KOPT-K1 (cell line): ENCODE results near the gene S1PR1.
A peak's percentile ranks its signal among the peaks of the same experiment; 100 is the strongest.
"Not testable (repeated sequence)": the region's sequence is repeated elsewhere in the genome, so short reads cannot be mapped to it uniquely, and the experiment has no call there.

Experiments
- H3K27ac ChIP-seq: fragments of 200-600 bp; sonication (generic); 2 replicates; pipeline ENCODE4 v1.5.1; 2016; ENCODE audit warnings: antibody characterized with exemption, mild to moderate bottlenecking, low read depth, low read length; ENCODE audit not compliant: poor library complexity, severe bottlenecking
- H3K36me3 ChIP-seq: fragments of 200-600 bp; sonication (generic); 2 replicates; pipeline ENCODE4 v1.5.1; 2017; ENCODE audit warnings: antibody characterized with exemption, mild to moderate bottlenecking, low read length, moderate library complexity; ENCODE audit not compliant: insufficient read depth
- H3K9me3 ChIP-seq: fragments of 200-600 bp; sonication (generic); 2 replicates; pipeline ENCODE4 v1.5.1; 2017; ENCODE audit warnings: antibody characterized with exemption, low read length, mild to moderate bottlenecking; ENCODE audit not compliant: insufficient read depth, poor library complexity, severe bottlenecking

S1PR1 gene

GRCh38 chr1:101236516-101237228, at the start of gene S1PR1:
S1PR1 (plus strand) TSS chr1:101237019; CDS start chr1:101238985, 1,966 bp downstream.
- Histone ChIP-seq H3K9me3 (no peaks in the 10 kb centered on the region), H3K27ac (peak within 1 kb of the TSS; percentile 89), H3K36me3 (peaks cover 26% of the 10 kb centered on the region)

GRCh38 chr1:101187297-101187696, 49.5 kb upstream of the S1PR1 start:
- H3K9me3 ChIP-seq, result no peaks in the 10 kb centered on the region
- H3K36me3 ChIP-seq, result no peaks in the 10 kb centered on the region
- no peak overlapping the region for H3K27ac ChIP-seq

- Histone ChIP-seq H3K9me3 (no peaks in the 10 kb centered on the region), H3K27ac (no peak overlapping the region), H3K36me3 (no peaks in the 10 kb centered on the region)
Measured at GRCh38 chr1:101188331-101188730, 48.5 kb upstream of the S1PR1 start.

- H3K27ac ChIP-seq, H3K36me3 ChIP-seq, H3K9me3 ChIP-seq: not testable (repeated sequence)
Measured at GRCh38 chr1:101188968-101189367, 47.9 kb upstream of the S1PR1 start.

- Histone ChIP-seq H3K9me3 (no peaks in the 10 kb centered on the region), H3K36me3 (no peaks in the 10 kb centered on the region), H3K27ac (no peak overlapping the region)
Measured at GRCh38 chr1:101190441-101190840, 46.4 kb upstream of the S1PR1 start.

- Histone ChIP-seq H3K27ac (no peak overlapping the region), H3K9me3 (no peaks in the 10 kb centered on the region), H3K36me3 (no peaks in the 10 kb centered on the region)
Measured at GRCh38 chr1:101191049-101191448, 45.8 kb upstream of the S1PR1 start.

- no peaks in the 10 kb centered on the region for H3K36me3 ChIP-seq
Measured at GRCh38 chr1:101193733-101194169, 43.1 kb upstream of the S1PR1 start.

GRCh38 chr1:101194746-101195145, 42.1 kb upstream of the S1PR1 start:
- no peaks in the 10 kb centered on the region for H3K9me3 ChIP-seq
- H3K27ac ChIP-seq, result no peak overlapping the region
- H3K36me3 ChIP-seq, result no peaks in the 10 kb centered on the region

More at GRCh38 chr1:101193733-101194169, 43.1 kb upstream of the S1PR1 start:
- Histone ChIP-seq H3K27ac (no peak overlapping the region), H3K9me3 (no peaks in the 10 kb centered on the region)

- no peaks in the 10 kb centered on the region for H3K9me3 ChIP-seq
- no peak overlapping the region for H3K27ac ChIP-seq
- H3K36me3 ChIP-seq, result no peaks in the 10 kb centered on the region
Measured at GRCh38 chr1:101196668-101197067, 40.2 kb upstream of the S1PR1 start.

GRCh38 chr1:101198842-101199636, 37.8 kb upstream of the S1PR1 start:
- no peaks in the 10 kb centered on the region for H3K9me3 ChIP-seq
- no peak overlapping the region for H3K27ac ChIP-seq
- H3K36me3 ChIP-seq, result no peaks in the 10 kb centered on the region

GRCh38 chr1:101199637-101199982, 37.2 kb upstream of the S1PR1 start:
- no peaks in the 10 kb centered on the region for H3K9me3 ChIP-seq
- no peaks in the 10 kb centered on the region for H3K36me3 ChIP-seq
- no peak overlapping the region for H3K27ac ChIP-seq

GRCh38 chr1:101200513-101200912, 36.3 kb upstream of the S1PR1 start:
- Histone ChIP-seq H3K36me3 (no peaks in the 10 kb centered on the region), H3K9me3 (no peaks in the 10 kb centered on the region), H3K27ac (no peak overlapping the region)

- Histone ChIP-seq H3K9me3 (no peaks in the 10 kb centered on the region), H3K27ac (no peak overlapping the region), H3K36me3 (no peaks in the 10 kb centered on the region)
Measured at GRCh38 chr1:101203820-101204540, 32.8 kb upstream of the S1PR1 start.

- Histone ChIP-seq H3K27ac (no peak overlapping the region), H3K9me3 (no peaks in the 10 kb centered on the region), H3K36me3 (no peaks in the 10 kb centered on the region)
Measured at GRCh38 chr1:101205457-101205856, 31.4 kb upstream of the S1PR1 start.

- not testable (repeated sequence) for H3K9me3 ChIP-seq, H3K36me3 ChIP-seq, H3K27ac ChIP-seq
Measured at GRCh38 chr1:101206139-101206538, 30.7 kb upstream of the S1PR1 start.
